Fibroblast of the aortic adventitia (primary cell): Measurements from ENCODE around the gene TIMM23. TPM values are rescaled to one million over a fixed set of nuclear protein-coding genes. Genes with fewer than 3 reads are reported as not detected.

Source experiments
- DNase-seq: peaks from one replicate; pipeline ENCODE4 v3.0.0-alpha.2; 2010; ENCODE audit warnings: low read depth
- H3K4me3 ChIP-seq: 2 replicates; pipeline ENCODE4 v1.5.1; 2011; ENCODE audit warnings: low read depth, mild to moderate bottlenecking, control low read depth, low read length, moderate library complexity
- CTCF ChIP-seq: IDR thresholded peaks from 2 replicates; pipeline ENCODE4 v1.5.1; 2011; ENCODE audit warnings: mild to moderate bottlenecking, low read length, control low read depth, inconsistent platforms; ENCODE audit not compliant: insufficient read depth
- small RNA-seq: library from RNA; depleted of rRNA; stranded (forward); fragments of <200 nt; gene quantifications from one replicate; pipeline ENCODE3, GENCODE V24; 2012
- total RNA-seq: library from RNA; depleted of rRNA; stranded (reverse); fragments of >200 nt; gene quantifications from 2 replicates; pipeline ENCODE4 v1.2.3, GENCODE V29; 2012; ENCODE audit warnings: low replicate concordance

Gene TIMM23
- total RNA-seq, 1 donor = 77.6 TPM

DNA sequence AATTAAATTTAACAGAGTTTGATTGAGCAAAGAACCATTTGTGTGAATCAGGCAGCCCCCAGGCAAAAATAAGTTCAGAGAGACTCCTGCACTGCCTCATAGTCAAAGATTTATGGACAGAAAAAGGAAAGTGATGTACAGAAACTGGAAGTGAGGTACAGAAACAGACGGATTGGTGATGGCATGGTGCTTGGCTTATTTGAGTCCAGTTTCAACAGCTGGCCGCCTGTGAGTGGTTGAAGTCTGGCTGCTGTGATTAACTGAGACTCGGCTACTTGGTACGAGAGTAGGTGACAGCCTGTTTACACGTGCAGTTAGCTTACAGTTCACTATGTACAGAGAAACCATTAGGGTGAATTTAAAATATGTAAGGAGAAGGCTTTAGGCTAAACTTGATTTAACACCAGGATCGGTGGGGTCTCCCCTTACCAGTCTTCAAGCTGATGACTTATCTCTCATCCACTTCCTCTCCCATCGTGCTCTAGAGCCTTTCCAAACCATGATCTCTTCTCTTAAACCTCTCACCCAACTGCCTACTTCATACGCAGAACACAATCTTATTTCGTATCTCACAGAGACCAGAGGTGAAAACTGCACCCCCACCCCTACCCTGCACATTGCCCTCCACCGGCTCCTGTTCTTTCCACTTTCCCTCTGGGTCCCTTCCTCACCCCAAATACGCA is 78.8 kb downstream of the TIMM23 start:
- TF ChIP-seq CTCF = no peak
- DNase-seq = no peak

GRCh38 chr10:46052057-46052790 is 79.9 kb downstream of the TIMM23 start:
- H3K4me3 ChIP-seq = no peak overlapping the region
- no peak for DNase-seq
- TF ChIP-seq CTCF = no peak

More for the DNA sequence above, 78.8 kb downstream of the TIMM23 start:
- H3K4me3 ChIP-seq = no peak overlapping the region

DNA sequence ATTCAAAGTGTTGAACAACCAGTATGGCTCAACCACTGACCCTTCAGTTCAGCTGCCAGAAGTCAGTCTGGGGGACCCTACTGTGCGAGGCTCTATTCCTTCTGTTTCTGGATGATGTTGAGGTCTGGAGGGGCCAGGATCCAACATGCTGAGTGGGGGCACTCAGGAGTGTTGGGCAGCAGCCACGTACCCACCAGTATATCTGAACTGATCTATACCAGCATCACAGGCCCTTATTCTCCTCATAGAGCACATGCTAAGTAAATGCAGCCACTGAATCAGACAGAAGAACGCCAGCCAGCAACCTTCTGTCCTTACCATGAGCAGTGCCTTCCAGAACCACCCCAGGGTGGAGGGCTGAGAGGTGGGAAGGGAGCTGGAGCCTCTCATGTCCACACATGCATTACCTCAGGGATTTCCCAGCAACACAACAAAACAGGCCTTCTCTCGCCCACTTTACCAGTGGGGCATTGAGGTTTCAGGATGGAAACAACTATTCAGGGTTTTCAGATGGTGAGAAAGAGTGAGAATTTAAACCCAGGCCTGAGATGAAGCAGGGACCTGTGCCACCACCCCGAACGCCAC is 80.6 kb downstream of the TIMM23 start:
- H3K4me3 ChIP-seq = no peak overlapping the region
- TF ChIP-seq CTCF = no peak
- DNase-seq = no peak

Small RNAs within 50 kb of the gene (small RNA-seq; reads per million reads assigned to genes)
- gene SNORA74C-1 = not detected

Other genes starting within 250 kb of the TIMM23 start
- 26.7 and 170 TPM in 2 replicates for gene WASHC2C, start 245.2 kb upstream of the TIMM23 start, total RNA-seq
- gene AGAP4, start 125.0 kb upstream of the TIMM23 start, total RNA-seq = 2.9 and 3.5 TPM in 2 replicates
- gene NCOA4, start 58.1 kb downstream of the TIMM23 start, total RNA-seq = 187 and 585 TPM in 2 replicates
- not detected in 2 replicates for gene MSMB, start 73.8 kb downstream of the TIMM23 start, total RNA-seq